Chondrocyte (in vitro differentiated cells): ENCODE data around the gene RBP4. TPM values are rescaled to one million over a fixed set of nuclear protein-coding genes. Genes with fewer than 3 reads are reported as not detected.

Experiments used
- DNase-seq: peaks from one replicate; pipeline ENCODE4 v3.0.0; 2021; ENCODE audit warnings: mixed read lengths, low spot score
- H3K27ac Mint-ChIP-seq: one replicate; pipeline ENCODE4 v1.8.0; 2021; ENCODE audit warnings: mild to moderate bottlenecking, moderate library complexity, mixed read lengths; ENCODE audit not compliant: unreplicated experiment
- H3K27me3 Mint-ChIP-seq: 2 replicates; pipeline ENCODE4 v1.8.0; 2021; ENCODE audit warnings: low read depth, mixed read lengths
- H3K36me3 Mint-ChIP-seq: 2 replicates; pipeline ENCODE4 v1.8.0; 2021; ENCODE audit warnings: low read depth, mixed read lengths
- H3K4me1 Mint-ChIP-seq: 2 replicates; pipeline ENCODE4 v1.8.0; 2021; ENCODE audit warnings: low read depth, mild to moderate bottlenecking, mixed read lengths
- H3K4me3 Mint-ChIP-seq: one replicate; pipeline ENCODE4 v1.8.0; 2021; ENCODE audit warnings: mild to moderate bottlenecking, moderate library complexity, mixed read lengths; ENCODE audit not compliant: unreplicated experiment
- H3K9me3 Mint-ChIP-seq: 2 replicates; pipeline ENCODE4 v1.8.0; 2021; ENCODE audit warnings: low read depth, mixed read lengths
- total RNA-seq: library from RNA; stranded (reverse); gene quantifications from 3 replicates; pipeline ENCODE4 v1.2.1, GENCODE V29; 2021
- TF ChIP-seq, protein P1 (sequence below): fragments of 200-600 bp; sonication (generic); IDR thresholded peaks from 2 replicates; pipeline ENCODE4 v1.5.0; 2021; ENCODE audit warnings: antibody characterized with exemption, mild to moderate bottlenecking, moderate library complexity

The RBP4 gene
- total RNA-seq, 1 donor from 2014 or later = 30.1 TPM

DNA sequence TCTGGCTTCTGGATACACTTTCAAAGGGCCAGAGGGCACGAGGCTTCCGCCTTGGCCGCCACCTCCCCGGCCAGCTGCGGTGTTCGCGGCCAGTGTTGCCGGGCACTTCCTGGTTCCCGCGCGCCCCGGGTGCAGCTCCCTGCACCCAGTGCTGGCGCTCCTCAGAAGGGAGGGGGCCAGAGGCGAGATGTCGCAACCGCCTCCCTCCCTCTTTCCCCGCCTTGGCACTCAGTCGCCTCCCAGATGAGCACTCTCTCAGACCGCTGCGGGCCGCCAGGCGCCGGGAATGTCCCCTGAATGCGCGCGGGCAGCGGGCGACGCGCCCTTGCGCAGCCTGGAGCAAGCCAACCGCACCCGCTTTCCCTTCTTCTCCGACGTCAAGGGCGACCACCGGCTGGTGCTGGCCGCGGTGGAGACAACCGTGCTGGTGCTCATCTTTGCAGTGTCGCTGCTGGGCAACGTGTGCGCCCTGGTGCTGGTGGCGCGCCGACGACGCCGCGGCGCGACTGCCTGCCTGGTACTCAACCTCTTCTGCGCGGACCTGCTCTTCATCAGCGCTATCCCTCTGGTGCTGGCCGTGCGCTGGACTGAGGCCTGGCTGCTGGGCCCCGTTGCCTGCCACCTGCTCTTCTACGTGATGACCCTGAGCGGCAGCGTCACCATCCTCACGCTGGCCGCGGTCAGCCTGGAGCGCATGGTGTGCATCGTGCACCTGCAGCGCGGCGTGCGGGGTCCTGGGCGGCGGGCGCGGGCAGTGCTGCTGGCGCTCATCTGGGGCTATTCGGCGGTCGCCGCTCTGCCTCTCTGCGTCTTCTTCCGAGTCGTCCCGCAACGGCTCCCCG is 34.4 kb downstream of the RBP4 start, which contains the start of gene FFAR4:
FFAR4 (plus strand) TSS at position 231 of the 842 bp plus-strand sequence; CDS start at position 287, 56 bp downstream.
- H3K27me3 Mint-ChIP-seq = peaks cover 57% of the 10 kb centered on the region
- TF ChIP-seq, protein P1, sequence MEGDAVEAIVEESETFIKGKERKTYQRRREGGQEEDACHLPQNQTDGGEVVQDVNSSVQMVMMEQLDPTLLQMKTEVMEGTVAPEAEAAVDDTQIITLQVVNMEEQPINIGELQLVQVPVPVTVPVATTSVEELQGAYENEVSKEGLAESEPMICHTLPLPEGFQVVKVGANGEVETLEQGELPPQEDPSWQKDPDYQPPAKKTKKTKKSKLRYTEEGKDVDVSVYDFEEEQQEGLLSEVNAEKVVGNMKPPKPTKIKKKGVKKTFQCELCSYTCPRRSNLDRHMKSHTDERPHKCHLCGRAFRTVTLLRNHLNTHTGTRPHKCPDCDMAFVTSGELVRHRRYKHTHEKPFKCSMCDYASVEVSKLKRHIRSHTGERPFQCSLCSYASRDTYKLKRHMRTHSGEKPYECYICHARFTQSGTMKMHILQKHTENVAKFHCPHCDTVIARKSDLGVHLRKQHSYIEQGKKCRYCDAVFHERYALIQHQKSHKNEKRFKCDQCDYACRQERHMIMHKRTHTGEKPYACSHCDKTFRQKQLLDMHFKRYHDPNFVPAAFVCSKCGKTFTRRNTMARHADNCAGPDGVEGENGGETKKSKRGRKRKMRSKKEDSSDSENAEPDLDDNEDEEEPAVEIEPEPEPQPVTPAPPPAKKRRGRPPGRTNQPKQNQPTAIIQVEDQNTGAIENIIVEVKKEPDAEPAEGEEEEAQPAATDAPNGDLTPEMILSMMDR = no peak
- H3K4me1 Mint-ChIP-seq = peaks cover 16% of the 10 kb centered on the region
- no peak for DNase-seq
- peak within 1 kb of the TSS; percentile 79 for H3K4me3 Mint-ChIP-seq
- H3K9me3 Mint-ChIP-seq = no peaks in the 10 kb centered on the region
- peaks cover 6% of the 10 kb centered on the region for H3K36me3 Mint-ChIP-seq
- H3K27ac Mint-ChIP-seq = no peak within 1 kb of the TSS

DNA sequence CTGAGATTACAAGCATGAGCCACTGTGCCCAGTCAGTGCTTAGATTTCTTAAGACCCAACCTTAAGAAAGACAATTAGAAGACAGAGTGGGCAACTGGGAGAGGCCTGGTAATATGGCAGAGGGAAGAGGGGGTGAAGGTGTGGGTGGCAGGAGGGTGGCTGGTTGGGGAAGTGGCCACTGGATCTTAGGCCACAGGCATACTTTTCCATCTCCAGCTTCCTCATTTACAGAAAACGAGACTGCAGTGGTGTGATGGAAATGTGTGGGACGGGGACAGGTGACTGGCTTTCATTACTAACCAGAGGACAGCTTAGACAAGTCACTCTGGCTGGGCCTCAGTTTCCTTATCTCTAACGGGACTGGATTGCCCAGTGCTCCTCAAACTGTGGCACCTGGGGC is 35.6 kb downstream of the RBP4 start:
- H3K4me3 Mint-ChIP-seq = no peak overlapping the region
- DNase-seq = no peak
- H3K9me3 Mint-ChIP-seq = no peaks in the 10 kb centered on the region
- TF ChIP-seq, protein P1 = no peak
- peaks cover 16% of the 10 kb centered on the region for H3K4me1 Mint-ChIP-seq
- H3K36me3 Mint-ChIP-seq = peaks cover 6% of the 10 kb centered on the region
- peaks cover 45% of the 10 kb centered on the region for H3K27me3 Mint-ChIP-seq
- no peak overlapping the region for H3K27ac Mint-ChIP-seq

DNA sequence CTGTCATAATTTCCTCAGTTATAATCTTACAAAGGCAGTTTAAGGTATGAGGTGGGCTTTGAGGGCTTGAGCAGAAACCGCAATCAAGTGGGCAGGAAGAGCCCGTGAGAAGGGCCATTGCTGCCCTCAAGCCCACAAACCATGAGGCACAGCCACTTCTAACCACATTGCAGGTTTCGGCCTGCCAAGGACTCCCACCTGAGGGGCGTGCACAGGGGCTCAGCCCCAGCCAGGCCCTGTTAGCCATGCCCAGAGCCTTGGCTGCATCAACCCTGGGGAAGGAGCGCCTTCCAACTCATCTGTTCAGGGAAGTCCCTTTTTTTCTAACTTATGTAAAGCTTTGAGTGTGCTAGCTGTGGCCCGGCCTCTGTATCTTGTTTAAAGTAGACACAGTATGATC is 40.5 kb downstream of the RBP4 start:
- Mint-ChIP-seq H3K4me3 (no peak overlapping the region), H3K36me3 (peaks cover 3% of the 10 kb centered on the region), H3K27me3 (peaks cover 11% of the 10 kb centered on the region), H3K4me1 (peaks cover under 1% of the 10 kb centered on the region), H3K27ac (no peak overlapping the region), H3K9me3 (peaks cover 3% of the 10 kb centered on the region)
- TF ChIP-seq, protein P1 = no peak
- DNase-seq = no peak

DNA sequence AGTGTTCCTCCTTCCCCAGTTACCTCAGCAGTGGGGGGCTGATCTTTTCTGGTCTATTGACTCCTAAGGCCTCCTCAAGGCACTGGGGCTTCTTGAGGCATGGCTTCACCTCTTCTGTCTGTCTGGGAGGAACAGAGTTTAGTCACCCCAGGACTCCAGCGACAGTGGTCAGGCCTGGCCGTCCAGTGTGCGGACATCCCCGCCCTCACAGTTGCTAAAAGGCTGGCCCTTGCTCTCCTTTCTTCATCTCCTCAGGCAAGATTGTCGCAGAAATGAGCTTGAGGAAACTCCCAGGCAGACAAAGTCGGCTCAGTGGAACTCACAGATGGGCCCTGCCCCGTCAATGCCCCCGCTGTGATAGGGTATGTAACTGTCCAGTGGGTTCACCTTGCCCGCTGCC is 41.5 kb downstream of the RBP4 start:
- peaks cover 8% of the 10 kb centered on the region for H3K4me1 Mint-ChIP-seq
- no peak overlapping the region for H3K4me3 Mint-ChIP-seq
- peaks cover 3% of the 10 kb centered on the region for H3K9me3 Mint-ChIP-seq
- H3K36me3 Mint-ChIP-seq = peaks cover 1% of the 10 kb centered on the region
- TF ChIP-seq, protein P1 = no peak
- H3K27me3 Mint-ChIP-seq = peaks cover 2% of the 10 kb centered on the region
- no peak for DNase-seq
- no peak overlapping the region for H3K27ac Mint-ChIP-seq

DNA sequence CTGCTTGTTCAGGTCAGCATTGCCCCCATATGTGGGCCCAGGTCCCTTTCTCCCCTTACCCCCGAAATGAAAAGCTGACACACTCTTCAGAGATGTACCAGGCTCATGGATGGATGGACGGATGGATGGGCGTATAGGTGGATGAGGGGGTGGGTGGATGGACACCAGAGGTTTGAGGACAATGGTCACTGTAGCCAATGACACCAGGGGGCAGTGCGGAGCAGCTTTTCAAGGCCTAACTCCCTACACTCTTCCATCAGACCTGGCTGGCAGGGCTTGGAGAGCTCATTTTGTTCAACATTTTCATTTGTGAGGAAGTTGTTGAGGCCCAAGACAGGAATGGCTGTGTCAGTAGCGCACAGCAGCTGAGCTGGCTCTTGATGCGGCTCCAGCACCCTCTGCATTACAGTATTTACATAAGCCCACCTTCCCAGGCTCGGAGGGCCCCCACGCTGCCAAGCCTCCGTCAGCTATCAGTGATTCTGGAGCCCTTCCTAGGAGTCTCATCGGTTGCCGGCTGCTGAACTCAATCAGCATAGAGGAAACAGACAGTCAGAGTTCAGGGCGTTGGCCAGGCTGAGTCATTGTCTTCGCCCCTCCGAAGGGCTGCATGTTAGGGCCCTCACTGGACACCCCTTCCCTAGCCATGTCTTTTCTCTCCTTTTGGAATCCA is 46.1 kb downstream of the RBP4 start:
- Mint-ChIP-seq H3K4me3 (no peak overlapping the region), H3K4me1 (peaks cover 8% of the 10 kb centered on the region), H3K9me3 (peaks cover 3% of the 10 kb centered on the region), H3K27ac (no peak overlapping the region), H3K36me3 (peaks cover 1% of the 10 kb centered on the region), H3K27me3 (no peaks in the 10 kb centered on the region)
- TF ChIP-seq, protein P1 = peak; percentile 87
- DNase-seq = no peak
